Measurements from ENCODE around the gene LTA.

Gene LTA

GRCh38 chr6:31572041-31572911 is at the start of gene LTA:
TSS of gene LTA (plus strand) at chr6:31572289. CDS start at chr6:31572743, 454 bp downstream.
- DNase-seq (ENCODE audit: low read depth in 2 of 2): peak; percentile 66 to 67

GRCh38 chr6:31525553-31525931 is 46.5 kb upstream of the LTA start:
- no peak for DNase-seq (ENCODE audit: low read depth in 2 of 2)

GRCh38 chr6:31525932-31526591 is 46.0 kb upstream of the LTA start:
- DNase-seq (ENCODE audit: low read depth in 2 of 2): no peak

- no peak for DNase-seq (ENCODE audit: low read depth in 2 of 2)
Measured at GRCh38 chr6:31528307-31528777, 43.7 kb upstream of the LTA start.

GRCh38 chr6:31528821-31529328 is 43.2 kb upstream of the LTA start, which contains the start of gene MCCD1:
TSS of gene MCCD1 (plus strand) at chr6:31528962. CDS start at chr6:31529015, 53 bp downstream.
- no peak for DNase-seq (ENCODE audit: low read depth in 2 of 2)

- no peak for DNase-seq (ENCODE audit: low read depth in 2 of 2)
Measured at GRCh38 chr6:31529329-31530150, 42.5 kb upstream of the LTA start.

- no peak for DNase-seq (ENCODE audit: low read depth in 2 of 2)
Measured at GRCh38 chr6:31530659-31531058, 41.4 kb upstream of the LTA start.

GRCh38 chr6:31531162-31531561 is 40.9 kb upstream of the LTA start:
- DNase-seq (ENCODE audit: low read depth in 2 of 2): no peak

- no peak for DNase-seq (ENCODE audit: low read depth in 2 of 2)
Measured at GRCh38 chr6:31531771-31532643, 40.1 kb upstream of the LTA start.

- no peak for DNase-seq (ENCODE audit: low read depth in 2 of 2)
Measured at GRCh38 chr6:31532644-31533454, 39.2 kb upstream of the LTA start.

GRCh38 chr6:31533455-31533841 is 38.6 kb upstream of the LTA start:
- no peak for DNase-seq (ENCODE audit: low read depth in 2 of 2)

GRCh38 chr6:31534011-31534410 is 38.1 kb upstream of the LTA start:
- no peak for DNase-seq (ENCODE audit: low read depth in 2 of 2)

GRCh38 chr6:31534521-31535040 is 37.5 kb upstream of the LTA start:
- DNase-seq (ENCODE audit: low read depth in 2 of 2): no peak

GRCh38 chr6:31535538-31536324 is 36.4 kb upstream of the LTA start:
- DNase-seq (ENCODE audit: low read depth in 2 of 2): no peak

- no peak for DNase-seq (ENCODE audit: low read depth in 2 of 2)
Measured at GRCh38 chr6:31538805-31539400, 33.2 kb upstream of the LTA start.

GRCh38 chr6:31540640-31541039 is 31.4 kb upstream of the LTA start:
- DNase-seq (ENCODE audit: low read depth in 2 of 2): no peak

- peak in 1 of 2 donors; percentile 37 for DNase-seq (ENCODE audit: low read depth in 2 of 2)
Measured at GRCh38 chr6:31541059-31541657, 30.9 kb upstream of the LTA start.
